ENCODE data around the gene DENND1A. TPM values are rescaled to one million over a fixed set of nuclear protein-coding genes. Genes with fewer than 3 reads are reported as not detected.
A peak's percentile ranks its signal among the peaks of the same experiment; 100 is the strongest.

Gene DENND1A
- total and polyA plus RNA-seq, 2 of the 13 experiments (the other 11 are each of a cell fraction or from before 2014, with no cell fraction given): 14.8 to 30.1 TPM

DNA sequence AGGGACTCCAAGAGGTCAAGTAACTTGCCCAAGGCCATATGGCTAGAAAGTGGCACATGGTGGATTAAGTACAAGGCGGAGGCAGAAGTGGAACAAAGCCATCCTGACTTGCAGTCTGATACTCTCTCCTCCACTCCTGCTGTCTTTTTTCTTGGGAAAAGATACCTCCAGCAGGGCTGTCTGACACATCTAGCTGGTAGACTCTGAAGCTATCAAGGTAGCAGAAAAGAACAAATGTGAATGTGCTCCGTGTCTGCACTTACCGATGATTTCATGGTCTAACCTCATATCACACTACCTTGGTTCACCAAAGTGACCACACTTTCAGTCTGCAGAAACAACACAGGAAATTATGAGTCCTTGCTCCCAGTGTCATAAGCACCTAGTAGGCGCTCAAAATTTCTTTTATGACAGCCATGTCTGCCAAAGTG lies 289.1 kb downstream of the DENND1A start:
- ChIA-PET CTCF (ENCODE audit: low intra/inter-chr PET ratio, low total read pairs) (no interaction called here), POLR2A (no interaction called here)
- DNase-seq (ENCODE audit: low spot score) (no peak), FAIRE-seq (no peak), ATAC-seq (no peak)
- Histone ChIP-seq H3K4me1 (ENCODE audit: insufficient read depth, low read length) (peaks cover 23% of the 10 kb centered on the region), H3K27me3 (ENCODE audit: control insufficient read depth in 1 of 2, insufficient read depth in 2 of 2, low read length in 2 of 2) (no peaks in the 10 kb centered on the region), H3K79me2 (ENCODE audit: insufficient read depth, low read length) (no peaks in the 10 kb centered on the region), H3K27ac (ENCODE audit: extremely low read length, insufficient read depth, low read length) (no peak overlapping the region), H2AFZ (ENCODE audit: low read length) (no peak overlapping the region), H3K4me2 (ENCODE audit: low read depth, low read length) (no peak overlapping the region), H3K4me3 (replicated peaks in 1 of 3; ENCODE audit: insufficient read depth in 1 of 3, low read depth in 2 of 3, low read length in 3 of 3) (no peak overlapping the region), H3K9me3 (ENCODE audit: low read length) (no peaks in the 10 kb centered on the region), H3K36me3 (replicated peaks in 1 of 2; ENCODE audit: control insufficient read depth in 1 of 2, insufficient read depth in 2 of 2, low read length in 2 of 2) (peaks cover 3 to 11% of the 10 kb centered on the region in 2 experiments; a peak in 2 of 5 replicates), H4K20me1 (ENCODE audit: insufficient read depth, low read length) (peaks cover 5% of the 10 kb centered on the region; the same call in 1 of the 2 replicates), H3K9ac (ENCODE audit: insufficient read depth, low read depth, low read length) (no peak overlapping the region)
- in situ Hi-C loops (cut with HindIII; ENCODE audit: extremely low pct_ligation_motif_present, low pct_unique_long_range_greater_than_20kb) (no loop called here), intact Hi-C loops (cut with micrococcal nuclease; ENCODE audit: unreplicated experiment) (no loop called here)
- TF ChIP-seq MXD4 (CRISPR knock-in tag; IDR thresholded peaks at IDR 0.05): no peak
- no peak for TF ChIP-seq NFIC (IDR thresholded peaks at IDR 0.05; ENCODE audit: low read length)
- TF ChIP-seq ZSCAN9 (CRISPR knock-in tag; IDR thresholded peaks at IDR 0.05; ENCODE audit: borderline replicate concordance): no peak
- 93% methylated on average over 4 of the region's 4 CpGs for WGBS (ENCODE audit: low lambda C conversion rate)
- BruUV-seq (replicated peaks): no TSS peak

DNA sequence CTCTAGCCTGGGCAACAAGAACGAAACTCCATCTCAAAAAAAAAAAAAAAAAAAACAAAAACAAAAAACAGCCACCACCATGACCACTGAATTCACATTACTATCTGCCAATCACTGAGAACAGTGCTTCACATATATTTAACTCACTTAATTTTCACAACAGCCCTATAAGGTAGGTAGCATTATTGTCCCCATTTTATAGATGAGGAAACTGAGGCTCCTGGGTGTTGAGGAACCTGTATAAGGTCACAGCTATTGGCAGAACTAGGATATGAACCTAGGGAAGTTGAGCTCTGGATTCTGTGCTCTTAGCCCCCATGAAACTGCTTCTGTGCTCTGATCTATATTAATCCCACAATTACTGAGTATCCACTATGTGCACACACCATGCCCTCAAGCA lies 290.2 kb downstream of the DENND1A start:
- Histone ChIP-seq H4K20me1 (ENCODE audit: insufficient read depth, low read length) (peaks cover 5% of the 10 kb centered on the region; the same call in 1 of the 2 replicates), H3K4me3 (replicated peaks in 1 of 3; ENCODE audit: insufficient read depth in 1 of 3, low read depth in 2 of 3, low read length in 3 of 3) (no peak overlapping the region), H3K27me3 (ENCODE audit: control insufficient read depth in 1 of 2, insufficient read depth in 2 of 2, low read length in 2 of 2) (no peaks in the 10 kb centered on the region), H3K36me3 (replicated peaks in 1 of 2; ENCODE audit: control insufficient read depth in 1 of 2, insufficient read depth in 2 of 2, low read length in 2 of 2) (peaks cover 1 to 11% of the 10 kb centered on the region in 2 experiments; a peak in 2 of 5 replicates), H3K4me2 (ENCODE audit: low read depth, low read length) (no peak overlapping the region), H3K79me2 (ENCODE audit: insufficient read depth, low read length) (no peaks in the 10 kb centered on the region), H3K9ac (ENCODE audit: insufficient read depth, low read depth, low read length) (no peak overlapping the region), H3K4me1 (ENCODE audit: insufficient read depth, low read length) (peaks cover 31% of the 10 kb centered on the region), H2AFZ (ENCODE audit: low read length) (no peak overlapping the region), H3K9me3 (ENCODE audit: low read length) (no peaks in the 10 kb centered on the region), H3K27ac (ENCODE audit: extremely low read length, insufficient read depth, low read length) (no peak overlapping the region)
- no TSS peak for BruUV-seq (replicated peaks)
- POLR2A ChIA-PET: no interaction called here
- ATAC-seq (no peak), DNase-seq (ENCODE audit: low spot score) (no peak), FAIRE-seq (no peak)
- in situ Hi-C loops (cut with HindIII; ENCODE audit: extremely low pct_ligation_motif_present, low pct_unique_long_range_greater_than_20kb) (no loop called here), intact Hi-C loops (cut with micrococcal nuclease; ENCODE audit: unreplicated experiment) (no loop called here)
- TF ChIP-seq ZNF629 (CRISPR knock-in tag; conservative IDR thresholded peaks at IDR 0.05) (peak; percentile 77), CBX5 (CRISPR knock-in tag; IDR thresholded peaks at IDR 0.05; ENCODE audit: borderline replicate concordance) (no peak)
- TF ChIP-seq, protein P1, sequence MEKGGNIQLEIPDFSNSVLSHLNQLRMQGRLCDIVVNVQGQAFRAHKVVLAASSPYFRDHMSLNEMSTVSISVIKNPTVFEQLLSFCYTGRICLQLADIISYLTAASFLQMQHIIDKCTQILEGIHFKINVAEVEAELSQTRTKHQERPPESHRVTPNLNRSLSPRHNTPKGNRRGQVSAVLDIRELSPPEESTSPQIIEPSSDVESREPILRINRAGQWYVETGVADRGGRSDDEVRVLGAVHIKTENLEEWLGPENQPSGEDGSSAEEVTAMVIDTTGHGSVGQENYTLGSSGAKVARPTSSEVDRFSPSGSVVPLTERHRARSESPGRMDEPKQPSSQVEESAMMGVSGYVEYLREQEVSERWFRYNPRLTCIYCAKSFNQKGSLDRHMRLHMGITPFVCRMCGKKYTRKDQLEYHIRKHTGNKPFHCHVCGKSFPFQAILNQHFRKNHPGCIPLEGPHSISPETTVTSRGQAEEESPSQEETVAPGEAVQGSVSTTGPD (CRISPR knock-in tag; IDR thresholded peaks at IDR 0.05): no peak
- TF ChIP-seq, protein P2, sequence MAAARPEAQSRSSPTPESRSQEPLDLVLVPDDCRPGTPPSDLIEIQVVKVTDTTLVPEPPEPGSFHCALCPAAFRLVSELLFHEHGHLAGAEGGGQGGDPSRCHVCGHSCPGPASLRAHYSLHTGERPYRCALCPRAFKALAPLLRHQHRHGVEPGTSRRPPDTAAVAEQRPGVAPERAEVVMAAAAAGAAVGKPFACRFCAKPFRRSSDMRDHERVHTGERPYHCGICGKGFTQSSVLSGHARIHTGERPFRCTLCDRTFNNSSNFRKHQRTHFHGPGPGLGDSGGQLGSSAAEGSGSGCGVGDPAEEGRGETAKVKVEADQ (CRISPR knock-in tag; IDR thresholded peaks at IDR 0.05; ENCODE audit: borderline replicate concordance): no peak
- TF ChIP-seq, protein P3, sequence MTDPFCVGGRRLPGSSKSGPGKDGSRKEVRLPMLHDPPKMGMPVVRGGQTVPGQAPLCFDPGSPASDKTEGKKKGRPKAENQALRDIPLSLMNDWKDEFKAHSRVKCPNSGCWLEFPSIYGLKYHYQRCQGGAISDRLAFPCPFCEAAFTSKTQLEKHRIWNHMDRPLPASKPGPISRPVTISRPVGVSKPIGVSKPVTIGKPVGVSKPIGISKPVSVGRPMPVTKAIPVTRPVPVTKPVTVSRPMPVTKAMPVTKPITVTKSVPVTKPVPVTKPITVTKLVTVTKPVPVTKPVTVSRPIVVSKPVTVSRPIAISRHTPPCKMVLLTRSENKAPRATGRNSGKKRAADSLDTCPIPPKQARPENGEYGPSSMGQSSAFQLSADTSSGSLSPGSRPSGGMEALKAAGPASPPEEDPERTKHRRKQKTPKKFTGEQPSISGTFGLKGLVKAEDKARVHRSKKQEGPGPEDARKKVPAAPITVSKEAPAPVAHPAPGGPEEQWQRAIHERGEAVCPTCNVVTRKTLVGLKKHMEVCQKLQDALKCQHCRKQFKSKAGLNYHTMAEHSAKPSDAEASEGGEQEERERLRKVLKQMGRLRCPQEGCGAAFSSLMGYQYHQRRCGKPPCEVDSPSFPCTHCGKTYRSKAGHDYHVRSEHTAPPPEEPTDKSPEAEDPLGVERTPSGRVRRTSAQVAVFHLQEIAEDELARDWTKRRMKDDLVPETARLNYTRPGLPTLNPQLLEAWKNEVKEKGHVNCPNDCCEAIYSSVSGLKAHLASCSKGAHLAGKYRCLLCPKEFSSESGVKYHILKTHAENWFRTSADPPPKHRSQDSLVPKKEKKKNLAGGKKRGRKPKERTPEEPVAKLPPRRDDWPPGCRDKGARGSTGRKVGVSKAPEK (CRISPR knock-in tag; IDR thresholded peaks at IDR 0.05; ENCODE audit: borderline replicate concordance): no peak
- CTCF ChIA-PET (ENCODE audit: low intra/inter-chr PET ratio, low total read pairs): no interaction called here
- WGBS (ENCODE audit: low lambda C conversion rate): 89% methylated on average over 1 of the region's 1 CpG
